ENCODE results near the gene NLRP3. TPM values are rescaled to one million over a fixed set of nuclear protein-coding genes. Genes with fewer than 3 reads are reported as not detected.

The NLRP3 gene
- total RNA-seq, 1 experiment from 2014 or later, result not detected

DNA sequence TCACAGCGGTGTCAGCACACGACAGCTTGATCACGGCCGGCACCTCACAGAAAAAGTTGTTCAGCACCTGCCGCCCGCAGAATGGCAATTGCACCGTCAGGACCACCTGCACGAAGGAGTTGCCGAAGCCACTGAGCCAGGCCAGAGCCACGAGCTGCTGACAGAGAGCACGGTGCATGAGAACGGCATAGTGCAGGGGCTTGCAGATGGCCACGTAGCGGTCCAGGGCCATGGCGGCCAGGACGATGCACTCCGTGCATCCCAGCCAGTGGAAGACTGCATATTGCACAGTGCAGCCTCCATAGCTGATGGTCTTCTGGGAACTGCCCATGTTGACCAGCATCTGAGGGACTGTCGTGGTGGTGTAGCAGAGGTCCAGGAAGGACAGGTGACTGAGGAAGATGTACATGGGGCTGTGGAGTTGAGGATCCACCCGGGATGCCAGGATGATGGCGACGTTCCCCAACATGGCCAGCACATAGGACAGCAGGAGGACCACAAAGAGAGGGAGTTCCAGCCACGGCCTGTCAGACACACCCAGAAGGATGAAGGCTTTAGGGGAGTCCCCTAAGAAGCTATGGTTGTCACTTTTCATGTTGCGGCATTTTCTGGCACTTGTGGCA lies 35.5 kb downstream of the NLRP3 start:
- H3K4me3 Mint-ChIP-seq, result no peak overlapping the region
- Histone ChIP-seq H3K79me2 (ENCODE audit: insufficient read depth, low read length) (no peaks in the 10 kb centered on the region), H2AFZ (ENCODE audit: low read length) (no peak overlapping the region), H4K5ac (ENCODE audit: insufficient read length, low read depth, low read length) (no peak overlapping the region), H3K4me2 (ENCODE audit: insufficient read depth, insufficient read length, low read length) (no peak overlapping the region), H3K4me1 (ENCODE audit: insufficient read depth, low read length) (no peaks in the 10 kb centered on the region; the same call in 1 of the 2 replicates), H2BK120ac (ENCODE audit: low read depth, low read length, poor library complexity, severe bottlenecking) (no peak overlapping the region), H4K20me1 (ENCODE audit: control insufficient read depth, insufficient read depth, insufficient read length) (no peaks in the 10 kb centered on the region), H3K27me3 (ENCODE audit: insufficient read depth, low read length) (no peaks in the 10 kb centered on the region), H2AK5ac (ENCODE audit: insufficient read length, low read length) (no peak overlapping the region), H3K18ac (ENCODE audit: insufficient read length, low read depth, low read length) (no peak overlapping the region), H3K79me1 (ENCODE audit: insufficient read depth, low read depth, low read length, poor library complexity, severe bottlenecking) (no peaks in the 10 kb centered on the region), H3K9ac (ENCODE audit: extremely low read depth, insufficient read length, low read length) (no peak overlapping the region), H3T11ph (ENCODE audit: low read length) (no peak overlapping the region), H3K23ac (ENCODE audit: insufficient read length, low read depth, low read length) (no peak overlapping the region), H2BK12ac (ENCODE audit: insufficient read length, low read depth, low read length) (no peak overlapping the region), H3K14ac (ENCODE audit: insufficient read depth, low read length) (no peak overlapping the region), H2BK15ac (ENCODE audit: low read depth, low read length) (no peak overlapping the region), H3K9me3 (ENCODE audit: control insufficient read depth, low read depth, low read length) (no peaks in the 10 kb centered on the region), H3K56ac (ENCODE audit: insufficient read length, low read depth, low read length) (no peak overlapping the region), H4K8ac (replicated peaks; ENCODE audit: insufficient read length, low read depth, low read length) (no peak overlapping the region), H3K23me2 (ENCODE audit: insufficient read length, low read depth, low read length, poor library complexity, severe bottlenecking) (peaks cover 3% of the 10 kb centered on the region), H3K4ac (ENCODE audit: low read depth, low read length) (no peak overlapping the region), H4K91ac (ENCODE audit: insufficient read length, low read depth, low read length) (no peak overlapping the region), H3K27ac (ENCODE audit: insufficient read length, low read depth, low read length) (no peak overlapping the region), H2BK5ac (ENCODE audit: insufficient read length, low read length) (no peak overlapping the region), H2BK20ac (ENCODE audit: low read depth, low read length, poor library complexity, severe bottlenecking) (no peak overlapping the region)
- H3K9me3 Mint-ChIP-seq, result no peaks in the 10 kb centered on the region; a peak in 1 of 5 replicates
- H3K4me1 Mint-ChIP-seq, result peaks cover 8 to 11% of the 10 kb centered on the region in 2 experiments
- WGBS (ENCODE audit: extremely low coverage, insufficient read length, low lambda C conversion rate), result no CpG with 5 or more reads among the region's 23 CpGs
- H3K27me3 Mint-ChIP-seq (ENCODE audit: low read depth), result peaks cover 3% of the 10 kb centered on the region
- TF ChIP-seq, protein P1, sequence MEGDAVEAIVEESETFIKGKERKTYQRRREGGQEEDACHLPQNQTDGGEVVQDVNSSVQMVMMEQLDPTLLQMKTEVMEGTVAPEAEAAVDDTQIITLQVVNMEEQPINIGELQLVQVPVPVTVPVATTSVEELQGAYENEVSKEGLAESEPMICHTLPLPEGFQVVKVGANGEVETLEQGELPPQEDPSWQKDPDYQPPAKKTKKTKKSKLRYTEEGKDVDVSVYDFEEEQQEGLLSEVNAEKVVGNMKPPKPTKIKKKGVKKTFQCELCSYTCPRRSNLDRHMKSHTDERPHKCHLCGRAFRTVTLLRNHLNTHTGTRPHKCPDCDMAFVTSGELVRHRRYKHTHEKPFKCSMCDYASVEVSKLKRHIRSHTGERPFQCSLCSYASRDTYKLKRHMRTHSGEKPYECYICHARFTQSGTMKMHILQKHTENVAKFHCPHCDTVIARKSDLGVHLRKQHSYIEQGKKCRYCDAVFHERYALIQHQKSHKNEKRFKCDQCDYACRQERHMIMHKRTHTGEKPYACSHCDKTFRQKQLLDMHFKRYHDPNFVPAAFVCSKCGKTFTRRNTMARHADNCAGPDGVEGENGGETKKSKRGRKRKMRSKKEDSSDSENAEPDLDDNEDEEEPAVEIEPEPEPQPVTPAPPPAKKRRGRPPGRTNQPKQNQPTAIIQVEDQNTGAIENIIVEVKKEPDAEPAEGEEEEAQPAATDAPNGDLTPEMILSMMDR (conservative IDR thresholded peaks at IDR 0.05), result no peak
- no peaks in the 10 kb centered on the region for H3K36me3 Mint-ChIP-seq (ENCODE audit: insufficient read depth in 1 of 3, low read depth in 3 of 3)
- no peak for DNase-seq
- H3K27ac Mint-ChIP-seq, result no peak overlapping the region

Data from H9 (cell line).